HUES64 (cell line): ENCODE data around the gene CAVIN2.

ENCODE experiments used
- H3K27ac ChIP-seq: 2 replicates; pipeline ENCODE4 v1.7.0; 2013; ENCODE audit warnings: low read depth, low read length, inconsistent platforms
- H3K27me3 ChIP-seq: 2 replicates; pipeline ENCODE4 v1.6.1; 2013; ENCODE audit warnings: mild to moderate bottlenecking, low read length; ENCODE audit not compliant: insufficient read depth
- H3K36me3 ChIP-seq: 2 replicates; pipeline ENCODE4 v1.6.1; 2013; ENCODE audit warnings: mild to moderate bottlenecking, low read length; ENCODE audit not compliant: insufficient read depth
- H3K4me1 ChIP-seq: 2 replicates; pipeline ENCODE4 v1.6.1; 2013; ENCODE audit warnings: mild to moderate bottlenecking, low read length, moderate library complexity; ENCODE audit not compliant: insufficient read depth
- H3K4me3 ChIP-seq: 2 replicates; pipeline ENCODE4 v1.5.1; 2013; ENCODE audit warnings: mild to moderate bottlenecking, low read length, moderate library complexity
- H3K9ac ChIP-seq: 2 replicates; pipeline ENCODE4 v1.6.1; 2013; ENCODE audit warnings: mild to moderate bottlenecking, low read depth, low read length
- H3K9me3 ChIP-seq: 2 replicates; pipeline ENCODE4 v1.6.1; 2013; ENCODE audit warnings: low read depth, low read length; ENCODE audit not compliant: insufficient read depth
- WGBS: fragments of 150-250, 120-280 bp; methylation state at CpG from one replicate; pipeline ENCODE4 v1.1.7; 2013; ENCODE audit warnings: missing lambda C conversion rate; 5-methylcytosine and 5-hydroxymethylcytosine counted together

The CAVIN2 gene

GRCh38 chr2:191836853-191837769 lies 9.8 kb downstream of the CAVIN2 start:
- Histone ChIP-seq H3K9me3 (no peaks in the 10 kb centered on the region), H3K4me3 (no peak overlapping the region), H3K9ac (no peak overlapping the region), H3K27me3 (no peaks in the 10 kb centered on the region), H3K4me1 (peaks cover 2% of the 10 kb centered on the region; the same call in 1 of the 2 replicates), H3K36me3 (no peaks in the 10 kb centered on the region), H3K27ac (no peak overlapping the region)
- WGBS, result 89% methylated on average over 9 of the region's 9 CpGs

DNA sequence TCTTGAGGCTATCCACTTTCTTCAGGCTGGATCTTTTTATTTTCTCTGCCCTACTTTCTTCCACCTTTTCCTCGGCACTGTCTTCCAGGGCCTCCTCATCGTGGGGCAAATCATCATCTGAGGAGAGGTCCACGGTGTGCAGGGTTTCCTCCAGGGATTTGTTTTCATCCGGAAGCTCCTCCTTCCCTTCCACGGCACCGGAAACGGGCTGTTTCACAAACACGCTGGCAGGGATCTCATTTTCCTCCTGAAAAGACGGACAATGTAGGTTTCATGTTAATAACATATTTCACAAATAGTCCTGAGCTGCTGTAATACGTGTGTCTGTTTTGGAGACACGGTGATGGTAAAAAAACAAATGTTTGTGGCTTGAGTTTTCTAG lies 10.4 kb downstream of the CAVIN2 start:
- no peak overlapping the region for H3K4me3 ChIP-seq
- no peaks in the 10 kb centered on the region for H3K27me3 ChIP-seq
- no peak overlapping the region for H3K27ac ChIP-seq
- H3K9ac ChIP-seq, result no peak overlapping the region
- H3K36me3 ChIP-seq, result no peaks in the 10 kb centered on the region
- no peaks in the 10 kb centered on the region for H3K9me3 ChIP-seq
- 96% methylated on average over 11 of the region's 11 CpGs for WGBS
- H3K4me1 ChIP-seq, result peaks cover 9% of the 10 kb centered on the region

- Histone ChIP-seq H3K36me3 (no peaks in the 10 kb centered on the region), H3K4me1 (peaks cover 11% of the 10 kb centered on the region), H3K9ac (no peak overlapping the region), H3K4me3 (no peak overlapping the region), H3K27me3 (no peaks in the 10 kb centered on the region), H3K9me3 (no peaks in the 10 kb centered on the region), H3K27ac (no peak overlapping the region)
- 95% methylated on average over 27 of the region's 28 CpGs for WGBS
Measured at GRCh38 chr2:191835539-191836350, 11.1 kb downstream of the CAVIN2 start.

DNA sequence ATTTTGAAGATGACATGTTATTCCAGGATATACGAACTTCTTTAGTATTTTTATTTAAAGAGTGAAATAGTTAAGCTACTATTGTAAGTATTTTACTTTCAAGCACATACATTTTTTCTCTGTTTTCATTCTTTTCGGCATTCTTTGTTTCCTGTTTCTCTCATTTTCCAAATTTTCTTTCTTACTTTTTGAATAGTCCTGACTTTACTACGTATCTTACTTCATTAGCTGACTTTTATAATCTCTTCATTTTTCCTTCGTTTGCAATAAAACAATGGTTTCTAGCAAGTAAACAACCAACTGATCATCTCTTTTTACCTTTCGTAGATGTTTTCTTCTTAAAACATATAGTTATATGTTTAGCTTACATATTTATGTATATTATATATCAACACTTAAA lies 11.8 kb downstream of the CAVIN2 start:
- WGBS, result 97% methylated on average over 3 of the region's 5 CpGs

GRCh38 chr2:191833356-191833755 lies 13.5 kb downstream of the CAVIN2 start:
- no peaks in the 10 kb centered on the region for H3K9me3 ChIP-seq
- no peak overlapping the region for H3K9ac ChIP-seq
- WGBS, result 97% methylated on average over 3 of the region's 4 CpGs
- H3K27me3 ChIP-seq, result no peaks in the 10 kb centered on the region
- no peaks in the 10 kb centered on the region for H3K36me3 ChIP-seq
- H3K27ac ChIP-seq, result no peak overlapping the region
- H3K4me1 ChIP-seq, result peaks cover 11% of the 10 kb centered on the region
- H3K4me3 ChIP-seq, result no peak overlapping the region

More for the DNA sequence above, 11.8 kb downstream of the CAVIN2 start:
- no peak overlapping the region for H3K27ac ChIP-seq
- peaks cover 11% of the 10 kb centered on the region for H3K4me1 ChIP-seq
- no peaks in the 10 kb centered on the region for H3K27me3 ChIP-seq
- H3K36me3 ChIP-seq, result no peaks in the 10 kb centered on the region
- no peak overlapping the region for H3K9ac ChIP-seq
- H3K9me3 ChIP-seq, result no peaks in the 10 kb centered on the region
- H3K4me3 ChIP-seq, result no peak overlapping the region

DNA sequence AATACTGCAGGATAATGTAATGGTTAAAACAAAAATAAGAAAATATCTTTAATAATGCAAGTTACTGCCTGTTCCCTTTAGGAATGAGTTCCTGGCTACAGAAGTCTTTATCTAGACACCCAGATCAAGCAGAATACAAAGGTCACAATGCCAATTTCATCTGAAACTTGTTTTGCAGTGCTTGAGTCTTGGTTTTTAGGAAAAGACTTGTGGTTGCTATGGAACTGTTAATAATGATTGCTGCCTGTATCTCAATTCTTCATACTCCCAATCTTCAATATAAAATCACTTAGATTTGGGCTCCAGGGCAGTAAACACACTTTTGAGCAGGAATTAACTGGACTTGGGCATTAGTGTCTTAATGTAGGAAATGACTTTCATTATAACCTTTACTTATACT lies 14.2 kb downstream of the CAVIN2 start:
- no peaks in the 10 kb centered on the region for H3K36me3 ChIP-seq
- no peaks in the 10 kb centered on the region for H3K27me3 ChIP-seq
- no peak overlapping the region for H3K9ac ChIP-seq
- no peaks in the 10 kb centered on the region for H3K9me3 ChIP-seq
- peaks cover 11% of the 10 kb centered on the region for H3K4me1 ChIP-seq
- no peak overlapping the region for H3K27ac ChIP-seq
- no peak overlapping the region for H3K4me3 ChIP-seq

DNA sequence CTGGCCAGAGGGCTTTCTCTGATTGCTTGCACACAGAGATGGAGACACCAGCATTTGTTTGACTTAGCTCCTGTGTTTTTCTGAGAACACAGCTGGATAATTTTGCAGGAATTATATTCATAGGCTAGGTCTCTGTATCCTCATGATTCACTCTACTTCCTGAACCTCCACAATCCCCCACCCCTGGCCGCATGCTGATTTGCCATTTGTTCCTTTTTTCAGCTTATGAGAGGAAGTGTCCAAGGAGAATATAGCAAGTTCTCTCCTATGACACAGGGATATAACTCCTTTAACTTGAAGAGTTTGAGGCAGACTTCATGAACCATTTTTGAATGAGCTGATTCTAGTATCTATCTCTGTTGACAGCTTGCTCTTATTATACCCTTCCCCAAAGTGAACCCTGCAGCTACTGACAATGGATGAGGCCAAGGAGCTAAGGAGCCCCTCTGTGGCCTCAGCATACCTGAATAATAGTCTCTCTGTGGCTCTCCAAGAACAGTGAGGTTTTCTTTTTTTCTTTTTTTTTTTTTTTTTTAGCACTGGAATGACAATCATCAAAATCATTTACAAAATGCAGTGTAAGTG lies 15.4 kb downstream of the CAVIN2 start:
- no peak overlapping the region for H3K9ac ChIP-seq
- 0 out of 2 replicates have a peak overlapping the region, but pooled peaks have one; percentile 23 for H3K27ac ChIP-seq
- 86% methylated on average over 1 of the region's 1 CpG for WGBS
- H3K27me3 ChIP-seq, result no peaks in the 10 kb centered on the region
- no peaks in the 10 kb centered on the region for H3K9me3 ChIP-seq
- no peaks in the 10 kb centered on the region for H3K36me3 ChIP-seq
- peaks cover 11% of the 10 kb centered on the region for H3K4me1 ChIP-seq
- no peak overlapping the region for H3K4me3 ChIP-seq

- Histone ChIP-seq H3K9ac (no peak overlapping the region), H3K36me3 (no peaks in the 10 kb centered on the region), H3K4me1 (no peaks in the 10 kb centered on the region), H3K4me3 (no peak overlapping the region), H3K9me3 (no peaks in the 10 kb centered on the region), H3K27me3 (no peaks in the 10 kb centered on the region), H3K27ac (no peak overlapping the region)
- WGBS, result 98% methylated on average over 2 of the region's 2 CpGs
Measured at GRCh38 chr2:191824398-191824797, 22.5 kb downstream of the CAVIN2 start.

- Histone ChIP-seq H3K27me3 (no peaks in the 10 kb centered on the region), H3K36me3 (no peaks in the 10 kb centered on the region), H3K9me3 (no peaks in the 10 kb centered on the region), H3K9ac (no peak overlapping the region), H3K27ac (no peak overlapping the region), H3K4me1 (no peaks in the 10 kb centered on the region), H3K4me3 (no peak overlapping the region)
- WGBS, result 97% methylated on average over 1 of the region's 1 CpG
Measured at GRCh38 chr2:191821078-191821477, 25.8 kb downstream of the CAVIN2 start.

- Histone ChIP-seq H3K36me3 (no peaks in the 10 kb centered on the region), H3K4me1 (no peaks in the 10 kb centered on the region), H3K4me3 (no peak overlapping the region), H3K27me3 (no peaks in the 10 kb centered on the region), H3K9ac (no peak overlapping the region), H3K27ac (no peak overlapping the region), H3K9me3 (no peaks in the 10 kb centered on the region)
- WGBS, result 93% methylated on average over 7 of the region's 7 CpGs
Measured at GRCh38 chr2:191818725-191819350, 28.1 kb downstream of the CAVIN2 start.

DNA sequence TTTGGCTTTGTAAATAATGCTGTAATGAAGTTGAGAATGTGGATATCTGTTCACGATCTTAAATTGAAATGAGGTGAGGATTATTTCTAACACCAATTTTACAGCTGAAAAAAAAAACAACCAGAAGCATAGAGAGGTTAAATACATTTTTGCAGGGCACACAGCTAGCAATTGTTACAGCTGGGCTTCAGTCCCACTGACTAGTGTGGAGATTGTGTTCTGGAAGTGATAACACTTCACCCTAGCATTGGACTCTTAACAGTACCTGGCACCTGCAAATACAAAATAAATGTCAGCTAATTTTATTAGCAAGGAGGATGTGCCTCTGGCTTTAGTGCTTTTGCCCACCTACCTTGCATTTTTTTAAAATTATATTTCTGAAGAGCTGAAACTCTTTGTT lies 28.8 kb downstream of the CAVIN2 start:
- no CpG with 5 or more reads among the region's 1 CpG for WGBS
- no peak overlapping the region for H3K9ac ChIP-seq
- H3K9me3 ChIP-seq, result no peaks in the 10 kb centered on the region
- no peaks in the 10 kb centered on the region for H3K4me1 ChIP-seq
- no peak overlapping the region for H3K27ac ChIP-seq
- no peaks in the 10 kb centered on the region for H3K27me3 ChIP-seq
- no peak overlapping the region for H3K4me3 ChIP-seq
- no peaks in the 10 kb centered on the region for H3K36me3 ChIP-seq
